H1 (cell line): ENCODE data around the gene GSTM3. TPM values are rescaled to one million over a fixed set of nuclear protein-coding genes. Genes with fewer than 3 reads are reported as not detected.

ENCODE experiments used
- CTCF ChIA-PET: fragments of 300-600 bp; sonication (Branson Sonifier 250); formaldehyde crosslinking; loops from one replicate; lab custom pipeline; 2021; ENCODE audit not compliant: partially characterized antibody; lab: Charles Lee
- POLR2A ChIA-PET: fragments of 300-600 bp; sonication (Branson Sonifier 250); formaldehyde crosslinking; loops from one replicate; lab custom pipeline; 2021; ENCODE audit warnings: inconsistent platforms; ENCODE audit not compliant: partially characterized antibody; lab: Charles Lee
- DNase-seq, 2 experiments: peaks; one replicate each; pipeline versions ENCODE4 v3.0.0 to v3.0.0-alpha.2; 2010 to 2022; ENCODE audit warnings: low spot score in 2 of 2, low read depth in 1 of 2, mixed read lengths in 1 of 2
- FAIRE-seq: peaks from 2 replicates; lab custom pipeline; 2011; peaks lifted over from hg19 to GRCh38; lab: Jason Lieb, UNC
- H2AFZ ChIP-seq: 2 replicates; pipeline ENCODE4 v1.8.1; 2012; ENCODE audit warnings: low read length, inconsistent platforms
- H2AK5ac ChIP-seq: 2 replicates; pipeline ENCODE4 v1.6.1; 2013; ENCODE audit warnings: low read depth, low read length
- H2BK120ac ChIP-seq: replicated peaks from 2 replicates; pipeline ENCODE3; 2013; ENCODE audit warnings: low read depth, low read length, inconsistent platforms
- H2BK12ac ChIP-seq: 2 replicates; pipeline ENCODE4 v1.6.1; 2013; ENCODE audit warnings: low read depth, low read length
- H2BK15ac ChIP-seq: 2 replicates; pipeline ENCODE4 v1.6.1; 2013; ENCODE audit warnings: low read length
- H2BK20ac ChIP-seq: 2 replicates; pipeline ENCODE4 v1.6.1; 2013; ENCODE audit warnings: low read length
- H2BK5ac ChIP-seq: 2 replicates; pipeline ENCODE4 v1.6.1; 2013; ENCODE audit warnings: low read depth, low read length
- H3K14ac ChIP-seq: 2 replicates; pipeline ENCODE4 v1.6.1; 2013; ENCODE audit warnings: inconsistent platforms; ENCODE audit not compliant: insufficient read length
- H3K18ac ChIP-seq: 2 replicates; pipeline ENCODE4 v1.6.1; 2013; ENCODE audit warnings: low read length; ENCODE audit errors: extremely low read depth
- H3K23ac ChIP-seq: 2 replicates; pipeline ENCODE4 v1.6.1; 2013; ENCODE audit warnings: inconsistent platforms; ENCODE audit not compliant: insufficient read length
- H3K23me2 ChIP-seq: 2 replicates; pipeline ENCODE4 v1.6.1; 2013; ENCODE audit warnings: low read depth, low read length
- H3K27ac ChIP-seq: 2 replicates; pipeline ENCODE4 v1.6.1; 2011; ENCODE audit warnings: low read depth, low read length, inconsistent platforms
- H3K27me3 ChIP-seq, 4 experiments: replicated peaks in 1 of 4; 1 replicate in 1 of 4; 2 replicates in 3 of 4; pipeline versions ENCODE4 v1.6.1 to v1.8.1; 2011 to 2013; ENCODE audit warnings: low read length in 3 of 4, mild to moderate bottlenecking in 3 of 4, inconsistent platforms in 2 of 4, mixed read lengths in 2 of 4, moderate library complexity in 1 of 4; ENCODE audit not compliant: control insufficient read depth in 3 of 4, insufficient read depth in 3 of 4; ENCODE audit errors: extremely low read depth in 1 of 4
- H3K36me3 ChIP-seq, 4 experiments: 2 replicates each; pipeline versions ENCODE4 v1.6.1 to v1.8.1; 2011 to 2013; ENCODE audit warnings: mild to moderate bottlenecking in 4 of 4, low read length in 3 of 4, moderate library complexity in 2 of 4, control low read depth in 1 of 4, inconsistent platforms in 1 of 4; ENCODE audit not compliant: insufficient read depth in 4 of 4, control insufficient read depth in 2 of 4
- H3K4ac ChIP-seq: replicated peaks from 2 replicates; pipeline ENCODE3; 2013; ENCODE audit warnings: low read length, low read depth, mixed read lengths, inconsistent platforms; ENCODE audit not compliant: insufficient read length
- H3K4me1 ChIP-seq, 4 experiments: replicated peaks in 1 of 4; 1 replicate in 1 of 4; 2 replicates in 3 of 4; pipeline versions ENCODE4 v1.6.1 to v1.8.1; 2011 to 2013; ENCODE audit warnings: low read length in 3 of 4, inconsistent platforms in 2 of 4, mixed read lengths in 1 of 4; ENCODE audit not compliant: insufficient read depth in 4 of 4, control insufficient read depth in 3 of 4
- H3K4me2 ChIP-seq, 2 experiments: 2 replicates each; pipeline versions ENCODE4 v1.6.1 to v1.8.1; 2011 to 2013; ENCODE audit warnings: low read depth in 2 of 2, low read length in 2 of 2, control low read depth in 1 of 2, inconsistent platforms in 1 of 2, mild to moderate bottlenecking in 1 of 2; ENCODE audit not compliant: insufficient read depth in 1 of 2
- H3K4me3 ChIP-seq, 4 experiments: fragments of 200-600, 300-600 bp in 1 of 4; sonication (generic), shearing (Covaris generic), sonication (Bioruptor Twin) in 1 of 4; 2 replicates each; pipeline versions ENCODE4 v1.5.1 to v1.8.1; 2011 to 2016; ENCODE audit warnings: low read length in 4 of 4, low read depth in 3 of 4, control low read depth in 2 of 4, inconsistent platforms in 2 of 4, mild to moderate bottlenecking in 2 of 4, mixed read lengths in 1 of 4, moderate library complexity in 1 of 4; ENCODE audit not compliant: insufficient read depth in 2 of 4; ENCODE audit errors: extremely low read depth in 1 of 4
- H3K56ac ChIP-seq: replicated peaks from 2 replicates; pipeline ENCODE3; 2013; ENCODE audit warnings: low read depth, mild to moderate bottlenecking, mixed read lengths, low read length, inconsistent platforms; ENCODE audit not compliant: insufficient read length
- H3K79me1 ChIP-seq: 2 replicates; pipeline ENCODE4 v1.6.1; 2013; ENCODE audit warnings: low read depth, low read length, control low read depth
- H3K79me2 ChIP-seq, 2 experiments: 2 replicates each; pipeline versions ENCODE4 v1.6.1 to v1.8.1; 2012 to 2013; ENCODE audit warnings: low read length in 2 of 2, mild to moderate bottlenecking in 2 of 2, inconsistent platforms in 1 of 2; ENCODE audit not compliant: insufficient read depth in 2 of 2, control insufficient read depth in 1 of 2
- H3K9ac ChIP-seq, 4 experiments: replicated peaks in 1 of 4; 1 replicate in 1 of 4; 2 replicates in 3 of 4; pipeline versions ENCODE4 v1.6.1 to v1.8.1; 2011 to 2013; ENCODE audit warnings: low read depth in 3 of 4, low read length in 3 of 4, control low read depth in 2 of 4, mild to moderate bottlenecking in 2 of 4, moderate library complexity in 2 of 4, inconsistent platforms in 1 of 4; ENCODE audit errors: extremely low read depth in 1 of 4
- H3K9me3 ChIP-seq, 2 experiments: 2 replicates each; pipeline versions ENCODE4 v1.6.1 to v1.8.1; 2012 to 2013; ENCODE audit warnings: mild to moderate bottlenecking in 2 of 2, moderate library complexity in 2 of 2, control low read depth in 1 of 2, inconsistent platforms in 1 of 2, low read depth in 1 of 2, low read length in 1 of 2, mixed read lengths in 1 of 2; ENCODE audit not compliant: insufficient read depth in 2 of 2
- H4K20me1 ChIP-seq, 2 experiments: replicated peaks in 1 of 2; 2 replicates each; pipeline versions ENCODE3 to v1.8.1; 2011 to 2013; ENCODE audit warnings: inconsistent platforms in 2 of 2, low read length in 2 of 2, mild to moderate bottlenecking in 1 of 2; ENCODE audit not compliant: insufficient read depth in 2 of 2, control insufficient read depth in 1 of 2
- H4K5ac ChIP-seq: 2 replicates; pipeline ENCODE4 v1.6.1; 2013; ENCODE audit warnings: low read length, low read depth, mixed read lengths, inconsistent platforms; ENCODE audit not compliant: insufficient read length
- H4K8ac ChIP-seq: 2 replicates; pipeline ENCODE4 v1.8.0; 2013; ENCODE audit warnings: mild to moderate bottlenecking, moderate library complexity, low read length, inconsistent platforms; ENCODE audit not compliant: insufficient read depth; ENCODE audit errors: extremely low read depth
- H4K91ac ChIP-seq: replicated peaks from 2 replicates; pipeline ENCODE3; 2013; ENCODE audit warnings: low read length, mixed read lengths, inconsistent platforms; ENCODE audit not compliant: insufficient read length
- ASH2L ChIP-seq: fragments of 200-600, 300-600 bp; sonication (generic); IDR thresholded peaks from one replicate; pipeline ENCODE4 v1.7.1; 2017; ENCODE audit warnings: low read length
- BCL11A ChIP-seq, 2 experiments: IDR thresholded peaks; one replicate each; pipeline ENCODE4 v1.6.1; 2011; ENCODE audit warnings: low read depth in 2 of 2, low read length in 2 of 2, mild to moderate bottlenecking in 2 of 2
- CHD2 ChIP-seq: IDR thresholded peaks from 2 replicates; pipeline ENCODE4 v1.6.1; 2012; ENCODE audit warnings: low read length, improper control_type of control experiment
- E2F6 ChIP-seq: IDR thresholded peaks from 2 replicates; pipeline ENCODE4 v1.6.1; 2012; ENCODE audit warnings: inconsistent platforms
- EGR1 ChIP-seq: IDR thresholded peaks from 2 replicates; pipeline ENCODE4 v1.6.1; 2011; ENCODE audit warnings: low read depth, low read length, borderline replicate concordance
- JUN ChIP-seq: IDR thresholded peaks from 2 replicates; pipeline ENCODE4 v1.6.1; 2011; ENCODE audit warnings: low read depth, mild to moderate bottlenecking, improper control_type of control experiment, low read length
- KDM4A ChIP-seq: IDR thresholded peaks from one replicate; pipeline ENCODE4 v1.7.1; 2012; ENCODE audit warnings: low read depth, mild to moderate bottlenecking, moderate library complexity, low read length, inconsistent platforms; ENCODE audit not compliant: severe bottlenecking
- RFX5 ChIP-seq: IDR thresholded peaks from 2 replicates; pipeline ENCODE4 v1.6.1; 2011; ENCODE audit warnings: low read depth, low read length, improper control_type of control experiment, borderline replicate concordance
- RNF2 ChIP-seq: fragments of 200-900, 300-1000 bp; sonication (generic); IDR thresholded peaks from 2 replicates; pipeline ENCODE4 v1.7.1; 2016; ENCODE audit warnings: borderline replicate concordance, low read depth, mild to moderate bottlenecking, antibody characterized with exemption, low read length; ENCODE audit not compliant: poor library complexity, severe bottlenecking; ENCODE audit errors: missing control alignments
- SP1 ChIP-seq: IDR thresholded peaks from 2 replicates; pipeline ENCODE4 v1.6.1; 2011; ENCODE audit warnings: low read depth, low read length
- SP2 ChIP-seq: IDR thresholded peaks from 2 replicates; pipeline ENCODE4 v1.6.1; 2012; ENCODE audit warnings: mild to moderate bottlenecking, low read length, inconsistent platforms
- TBP ChIP-seq: IDR thresholded peaks from 2 replicates; pipeline ENCODE4 v1.6.1; 2011; ENCODE audit warnings: low read depth, low read length, improper control_type of control experiment
- WGBS, 2 experiments: shearing (Covaris generic) in 1 of 2; methylation state at CpG; one replicate each; pipeline versions ENCODE4 v1.1.6 to v1.1.7; 2013 to 2015; ENCODE audit warnings: low lambda C conversion rate in 2 of 2, mixed read lengths in 2 of 2, inconsistent platforms in 1 of 2, low coverage in 1 of 2, missing lambda C conversion rate in 1 of 2; ENCODE audit not compliant: insufficient replicate concordance in 2 of 2, insufficient coverage in 1 of 2, insufficient read length in 1 of 2; ENCODE audit errors: extremely low coverage in 1 of 2, missing lambda C conversion rate in 1 of 2; 5-methylcytosine and 5-hydroxymethylcytosine counted together
- polyA plus RNA-seq, 7 experiments: library from polyadenylated mRNA; depleted of rRNA in 3 of 7; stranded (reverse) in 5 of 7; unstranded in 2 of 7; fragments of >200 nt in 5 of 7; fragments of 200-250 nt in 2 of 7; gene quantifications; 1 replicate in 5 of 7; 2 replicates in 1 of 7; 4 replicates in 1 of 7; pipeline versions ENCODE4 v1.2.1 to v1.2.3, GENCODE V29; 2011 to 2013; ENCODE audit warnings: missing spikeins in 2 of 7, mixed read lengths in 2 of 7
- total RNA-seq: library from RNA; stranded (reverse); fragmentation: NEBNext Ultra II Directional; extraction: Animal tissue kit (Norgen Biotek cat#: 25700); gene quantifications from 2 replicates; pipeline ENCODE4 v1.2.1, GENCODE V29; 2021

GSTM3 gene
- total and polyA plus RNA-seq, 2 of the 8 experiments (the other 6 are each of a cell fraction or from before 2014, with no cell fraction given) = 2.2 to 5.1 TPM

GRCh38 chr1:109705411-109705810, 35.4 kb downstream of the GSTM3 start:
- Histone ChIP-seq H3K56ac (no peak overlapping the region), H2BK5ac (no peak overlapping the region), H3K4me1 (no peaks in the 10 kb centered on the region), H4K20me1 (no peaks in the 10 kb centered on the region), H2BK12ac (no peak overlapping the region), H4K8ac (no peak overlapping the region), H3K14ac (no peak overlapping the region), H2BK120ac (no peak overlapping the region), H2AFZ (no peak overlapping the region), H2AK5ac (no peak overlapping the region), H3K4me3 (no peak overlapping the region), H3K79me2 (no peaks in the 10 kb centered on the region), H3K4ac (no peak overlapping the region), H3K9me3 (peaks cover 6 to 11% of the 10 kb centered on the region in 2 experiments; a peak in 3 of 4 replicates), H3K36me3 (no peaks in the 10 kb centered on the region; a peak in 1 of 8 replicates), H3K27me3 (no peaks in the 10 kb centered on the region), H3K18ac (no peak overlapping the region), H4K91ac (no peak overlapping the region), H3K27ac (no peak overlapping the region), H2BK20ac (no peak overlapping the region), H3K79me1 (no peaks in the 10 kb centered on the region), H4K5ac (no peak overlapping the region), H3K23ac (no peak overlapping the region), H2BK15ac (no peak overlapping the region), H3K4me2 (no peak overlapping the region), H3K9ac (no peak overlapping the region), H3K23me2 (no peaks in the 10 kb centered on the region)
- 91% methylated on average over 4 of the region's 4 CpGs; no CpG with 5 or more reads in 1 of the 2 experiments for whole genome bisulfite sequencing, 2 experiments
- POLR2A ChIA-PET = no interaction called here
- DNase-seq (no peak), FAIRE-seq (no peak)
- CTCF ChIA-PET = interaction anchor here (0.9 to 2.3 kb wide), 7 partner anchors 12 to 69 kb away, joined by 3 to 19 read pairs (median 5); partner anchors contain the start of gene GSTM2
- no peak for TF ChIP-seq SP2
- TF ChIP-seq TBP = no peak
- TF ChIP-seq KDM4A = no peak
- TF ChIP-seq JUN = no peak
- TF ChIP-seq RNF2 = no peak
- TF ChIP-seq BCL11A (IDR thresholded peaks at IDR 0.05; ENCODE audit: low read depth in 2 of 2, low read length in 2 of 2) = no peak
- TF ChIP-seq CHD2 = no peak
- no peak for TF ChIP-seq ASH2L
- no peak for TF ChIP-seq E2F6
- no peak for TF ChIP-seq EGR1
- no peak for TF ChIP-seq RFX5
- no peak for TF ChIP-seq SP1
